GM13976 (cell line): Measurements from ENCODE around the gene SLC25A6.
"Not testable (repeated sequence)": the region's sequence is repeated elsewhere in the genome, so short reads cannot be mapped to it uniquely, and the experiment has no call there.

Experiments
- DNase-seq: peaks from one replicate; pipeline ENCODE4 v3.0.0; 2012; ENCODE audit warnings: low spot score
- CTCF ChIP-seq: IDR thresholded peaks from 2 replicates; pipeline ENCODE4 v1.5.1; 2012; ENCODE audit warnings: borderline replicate concordance, mild to moderate bottlenecking; ENCODE audit not compliant: insufficient read depth; ENCODE audit errors: extremely low read depth, missing control alignments, control extremely low read depth
- in situ Hi-C: fragments of 300-500 bp; cut with MboI; formaldehyde crosslinking; loops from one replicate; pipeline ENCODE4 v1.12.0; 2022; ENCODE audit warnings: low sequenced_read_pairs, mixed read lengths, inconsistent platforms; ENCODE audit not compliant: unreplicated experiment

Gene SLC25A6

GRCh38 chrX:1427756-1428155 lies 35.8 kb upstream of the SLC25A6 start:
- in situ Hi-C loops = no loop called here
- no peak for DNase-seq
- TF ChIP-seq CTCF = no peak

- DNase-seq, in situ Hi-C loops: not testable (repeated sequence)
Measured at GRCh38 chrX:1426321-1426720, 34.4 kb upstream of the SLC25A6 start.

DNA sequence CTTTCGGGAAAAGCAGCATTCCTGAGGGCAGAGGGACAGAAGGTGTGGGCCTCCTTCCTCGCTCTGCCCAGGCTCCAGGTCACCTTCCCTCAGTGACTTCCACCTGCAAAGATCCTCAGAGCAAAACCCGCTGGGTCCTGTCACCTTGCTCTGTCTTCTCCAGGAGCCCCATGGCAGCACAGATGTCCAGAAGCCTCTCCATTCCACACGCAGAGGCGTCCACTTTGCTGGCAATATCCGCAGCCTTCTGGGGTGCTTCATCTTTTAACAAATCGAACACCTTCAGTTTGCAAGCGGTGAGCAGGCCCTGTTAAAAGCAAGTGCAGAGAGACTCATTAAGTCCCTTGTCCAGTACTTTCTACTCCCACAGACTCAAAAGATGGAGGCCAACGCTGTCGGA lies 33.5 kb upstream of the SLC25A6 start:
- TF ChIP-seq CTCF = no peak
- no peak for DNase-seq
- in situ Hi-C loops = no loop called here

DNA sequence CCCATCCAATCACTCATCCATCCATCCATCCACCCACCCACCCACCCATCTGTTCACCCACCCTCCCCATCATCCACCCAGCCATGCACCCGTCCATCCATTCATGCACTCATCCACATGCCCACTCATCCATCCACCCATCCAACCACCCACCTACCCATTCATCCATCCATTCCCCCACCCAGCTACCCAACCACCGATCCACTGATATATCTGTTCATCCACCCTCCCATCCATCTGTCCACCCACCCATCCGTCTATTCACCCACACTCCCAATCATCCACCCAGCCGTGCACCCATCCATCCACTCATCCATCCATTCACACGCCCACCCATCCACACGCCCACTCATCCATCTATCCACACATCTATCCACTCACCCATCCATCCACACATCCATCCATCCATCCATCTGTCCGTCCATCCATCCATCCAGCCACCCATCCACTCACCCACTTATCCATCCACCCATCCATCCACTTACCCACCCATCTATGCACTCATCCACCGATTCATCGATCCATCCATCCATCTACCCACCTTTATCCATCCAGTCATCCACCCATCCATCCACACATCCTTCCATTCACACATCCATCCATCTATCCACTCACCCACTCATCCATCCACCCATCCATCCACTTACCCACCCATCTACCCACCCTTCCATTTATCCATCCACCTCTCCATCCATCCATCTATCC lies 32.4 kb upstream of the SLC25A6 start:
- TF ChIP-seq CTCF = no peak
- no peak for DNase-seq
- in situ Hi-C loops = no loop called here

DNA sequence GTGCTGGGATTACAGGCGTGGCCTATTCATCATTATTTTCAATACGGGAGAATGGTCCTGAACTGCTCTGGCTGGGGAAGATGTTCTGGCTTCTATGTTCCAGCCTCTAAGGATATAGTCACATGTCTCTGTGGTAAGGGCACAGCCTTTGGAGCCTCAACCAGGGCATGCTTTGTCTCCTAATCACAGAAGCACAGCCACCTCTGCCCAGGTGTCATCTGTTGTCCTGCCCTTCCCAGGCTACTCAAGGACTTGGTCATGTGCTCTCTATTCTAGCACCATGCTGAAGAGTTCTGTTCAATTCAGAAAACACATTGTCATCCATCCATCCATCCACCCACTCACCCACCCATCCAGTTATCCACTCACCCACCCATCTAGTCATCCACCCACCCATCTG lies 31.3 kb upstream of the SLC25A6 start:
- in situ Hi-C loops = no loop called here

GRCh38 chrX:1422135-1422465 lies 30.2 kb upstream of the SLC25A6 start:
- no peak for DNase-seq
- TF ChIP-seq CTCF = no peak
- in situ Hi-C loops = no loop called here

More for the DNA sequence above, 31.3 kb upstream of the SLC25A6 start:
- no peak for TF ChIP-seq CTCF
- DNase-seq = no peak

GRCh38 chrX:1421433-1422134 lies 29.7 kb upstream of the SLC25A6 start:
- no peak for DNase-seq
- in situ Hi-C loops = no loop called here
- TF ChIP-seq CTCF = no peak
